H1 (cell line): ENCODE data around the gene UBE2H. TPM values are rescaled to one million over a fixed set of nuclear protein-coding genes. Genes with fewer than 3 reads are reported as not detected.

ENCODE experiments used
- CTCF ChIA-PET: fragments of 300-600 bp; sonication (Branson Sonifier 250); formaldehyde crosslinking; loops from one replicate; lab custom pipeline; 2021; ENCODE audit not compliant: partially characterized antibody; lab: Charles Lee
- POLR2A ChIA-PET: fragments of 300-600 bp; sonication (Branson Sonifier 250); formaldehyde crosslinking; loops from one replicate; lab custom pipeline; 2021; ENCODE audit warnings: inconsistent platforms; ENCODE audit not compliant: partially characterized antibody; lab: Charles Lee
- DNase-seq, 2 experiments: peaks; one replicate each; pipeline versions ENCODE4 v3.0.0 to v3.0.0-alpha.2; 2010 to 2022; ENCODE audit warnings: low spot score in 2 of 2, low read depth in 1 of 2, mixed read lengths in 1 of 2
- FAIRE-seq: peaks from 2 replicates; lab custom pipeline; 2011; peaks lifted over from hg19 to GRCh38; lab: Jason Lieb, UNC
- H2AFZ ChIP-seq: 2 replicates; pipeline ENCODE4 v1.8.1; 2012; ENCODE audit warnings: low read length, inconsistent platforms
- H2AK5ac ChIP-seq: 2 replicates; pipeline ENCODE4 v1.6.1; 2013; ENCODE audit warnings: low read depth, low read length
- H2BK120ac ChIP-seq: replicated peaks from 2 replicates; pipeline ENCODE3; 2013; ENCODE audit warnings: low read depth, low read length, inconsistent platforms
- H2BK12ac ChIP-seq: 2 replicates; pipeline ENCODE4 v1.6.1; 2013; ENCODE audit warnings: low read depth, low read length
- H2BK15ac ChIP-seq: 2 replicates; pipeline ENCODE4 v1.6.1; 2013; ENCODE audit warnings: low read length
- H2BK20ac ChIP-seq: 2 replicates; pipeline ENCODE4 v1.6.1; 2013; ENCODE audit warnings: low read length
- H2BK5ac ChIP-seq: 2 replicates; pipeline ENCODE4 v1.6.1; 2013; ENCODE audit warnings: low read depth, low read length
- H3K14ac ChIP-seq: 2 replicates; pipeline ENCODE4 v1.6.1; 2013; ENCODE audit warnings: inconsistent platforms; ENCODE audit not compliant: insufficient read length
- H3K18ac ChIP-seq: 2 replicates; pipeline ENCODE4 v1.6.1; 2013; ENCODE audit warnings: low read length; ENCODE audit errors: extremely low read depth
- H3K23ac ChIP-seq: 2 replicates; pipeline ENCODE4 v1.6.1; 2013; ENCODE audit warnings: inconsistent platforms; ENCODE audit not compliant: insufficient read length
- H3K23me2 ChIP-seq: 2 replicates; pipeline ENCODE4 v1.6.1; 2013; ENCODE audit warnings: low read depth, low read length
- H3K27ac ChIP-seq: 2 replicates; pipeline ENCODE4 v1.6.1; 2011; ENCODE audit warnings: low read depth, low read length, inconsistent platforms
- H3K27me3 ChIP-seq, 4 experiments: replicated peaks in 1 of 4; 1 replicate in 1 of 4; 2 replicates in 3 of 4; pipeline versions ENCODE4 v1.6.1 to v1.8.1; 2011 to 2013; ENCODE audit warnings: low read length in 3 of 4, mild to moderate bottlenecking in 3 of 4, inconsistent platforms in 2 of 4, mixed read lengths in 2 of 4, moderate library complexity in 1 of 4; ENCODE audit not compliant: control insufficient read depth in 3 of 4, insufficient read depth in 3 of 4; ENCODE audit errors: extremely low read depth in 1 of 4
- H3K36me3 ChIP-seq, 4 experiments: 2 replicates each; pipeline versions ENCODE4 v1.6.1 to v1.8.1; 2011 to 2013; ENCODE audit warnings: mild to moderate bottlenecking in 4 of 4, low read length in 3 of 4, moderate library complexity in 2 of 4, control low read depth in 1 of 4, inconsistent platforms in 1 of 4; ENCODE audit not compliant: insufficient read depth in 4 of 4, control insufficient read depth in 2 of 4
- H3K4ac ChIP-seq: replicated peaks from 2 replicates; pipeline ENCODE3; 2013; ENCODE audit warnings: low read length, low read depth, mixed read lengths, inconsistent platforms; ENCODE audit not compliant: insufficient read length
- H3K4me1 ChIP-seq, 4 experiments: replicated peaks in 1 of 4; 1 replicate in 1 of 4; 2 replicates in 3 of 4; pipeline versions ENCODE4 v1.6.1 to v1.8.1; 2011 to 2013; ENCODE audit warnings: low read length in 3 of 4, inconsistent platforms in 2 of 4, mixed read lengths in 1 of 4; ENCODE audit not compliant: insufficient read depth in 4 of 4, control insufficient read depth in 3 of 4
- H3K4me2 ChIP-seq, 2 experiments: 2 replicates each; pipeline versions ENCODE4 v1.6.1 to v1.8.1; 2011 to 2013; ENCODE audit warnings: low read depth in 2 of 2, low read length in 2 of 2, control low read depth in 1 of 2, inconsistent platforms in 1 of 2, mild to moderate bottlenecking in 1 of 2; ENCODE audit not compliant: insufficient read depth in 1 of 2
- H3K4me3 ChIP-seq, 4 experiments: fragments of 200-600, 300-600 bp in 1 of 4; sonication (generic), shearing (Covaris generic), sonication (Bioruptor Twin) in 1 of 4; 2 replicates each; pipeline versions ENCODE4 v1.5.1 to v1.8.1; 2011 to 2016; ENCODE audit warnings: low read length in 4 of 4, low read depth in 3 of 4, control low read depth in 2 of 4, inconsistent platforms in 2 of 4, mild to moderate bottlenecking in 2 of 4, mixed read lengths in 1 of 4, moderate library complexity in 1 of 4; ENCODE audit not compliant: insufficient read depth in 2 of 4; ENCODE audit errors: extremely low read depth in 1 of 4
- H3K56ac ChIP-seq: replicated peaks from 2 replicates; pipeline ENCODE3; 2013; ENCODE audit warnings: low read depth, mild to moderate bottlenecking, mixed read lengths, low read length, inconsistent platforms; ENCODE audit not compliant: insufficient read length
- H3K79me1 ChIP-seq: 2 replicates; pipeline ENCODE4 v1.6.1; 2013; ENCODE audit warnings: low read depth, low read length, control low read depth
- H3K79me2 ChIP-seq, 2 experiments: 2 replicates each; pipeline versions ENCODE4 v1.6.1 to v1.8.1; 2012 to 2013; ENCODE audit warnings: low read length in 2 of 2, mild to moderate bottlenecking in 2 of 2, inconsistent platforms in 1 of 2; ENCODE audit not compliant: insufficient read depth in 2 of 2, control insufficient read depth in 1 of 2
- H3K9ac ChIP-seq, 4 experiments: replicated peaks in 1 of 4; 1 replicate in 1 of 4; 2 replicates in 3 of 4; pipeline versions ENCODE4 v1.6.1 to v1.8.1; 2011 to 2013; ENCODE audit warnings: low read depth in 3 of 4, low read length in 3 of 4, control low read depth in 2 of 4, mild to moderate bottlenecking in 2 of 4, moderate library complexity in 2 of 4, inconsistent platforms in 1 of 4; ENCODE audit errors: extremely low read depth in 1 of 4
- H3K9me3 ChIP-seq, 2 experiments: 2 replicates each; pipeline versions ENCODE4 v1.6.1 to v1.8.1; 2012 to 2013; ENCODE audit warnings: mild to moderate bottlenecking in 2 of 2, moderate library complexity in 2 of 2, control low read depth in 1 of 2, inconsistent platforms in 1 of 2, low read depth in 1 of 2, low read length in 1 of 2, mixed read lengths in 1 of 2; ENCODE audit not compliant: insufficient read depth in 2 of 2
- H4K20me1 ChIP-seq, 2 experiments: replicated peaks in 1 of 2; 2 replicates each; pipeline versions ENCODE3 to v1.8.1; 2011 to 2013; ENCODE audit warnings: inconsistent platforms in 2 of 2, low read length in 2 of 2, mild to moderate bottlenecking in 1 of 2; ENCODE audit not compliant: insufficient read depth in 2 of 2, control insufficient read depth in 1 of 2
- H4K5ac ChIP-seq: 2 replicates; pipeline ENCODE4 v1.6.1; 2013; ENCODE audit warnings: low read length, low read depth, mixed read lengths, inconsistent platforms; ENCODE audit not compliant: insufficient read length
- H4K8ac ChIP-seq: 2 replicates; pipeline ENCODE4 v1.8.0; 2013; ENCODE audit warnings: mild to moderate bottlenecking, moderate library complexity, low read length, inconsistent platforms; ENCODE audit not compliant: insufficient read depth; ENCODE audit errors: extremely low read depth
- H4K91ac ChIP-seq: replicated peaks from 2 replicates; pipeline ENCODE3; 2013; ENCODE audit warnings: low read length, mixed read lengths, inconsistent platforms; ENCODE audit not compliant: insufficient read length
- CHD1 ChIP-seq: IDR thresholded peaks from 2 replicates; pipeline ENCODE4 v1.6.1; 2012; ENCODE audit warnings: low read depth, low read length, improper control_type of control experiment
- EP300 ChIP-seq, 2 experiments: IDR thresholded peaks; 1 replicate in 1 of 2; 2 replicates in 1 of 2; pipeline ENCODE4 v1.6.1; 2011 to 2012; ENCODE audit warnings: low read depth in 2 of 2, low read length in 2 of 2, mild to moderate bottlenecking in 2 of 2, borderline replicate concordance in 1 of 2, inconsistent platforms in 1 of 2, moderate library complexity in 1 of 2
- FOSL1 ChIP-seq: IDR thresholded peaks from 2 replicates; pipeline ENCODE4 v1.6.1; 2011; ENCODE audit warnings: mild to moderate bottlenecking, low read depth, low read length, moderate library complexity; ENCODE audit not compliant: insufficient read depth
- HDAC6 ChIP-seq: IDR thresholded peaks from one replicate; pipeline ENCODE4 v1.7.1; 2012; ENCODE audit warnings: low read depth, mild to moderate bottlenecking, inconsistent platforms, low read length, moderate library complexity
- PHF8 ChIP-seq: fragments of 200-600 bp; sonication (generic); conservative IDR thresholded peaks from 2 replicates; pipeline ENCODE4 v1.7.1; 2012; ENCODE audit warnings: low read depth, mild to moderate bottlenecking, inconsistent platforms, low read length, moderate library complexity
- POLR2A ChIP-seq, 2 experiments: IDR thresholded peaks; 1 replicate in 1 of 2; 2 replicates in 1 of 2; pipeline ENCODE4 v1.6.1; 2011; ENCODE audit warnings: low read depth in 2 of 2, low read length in 2 of 2, mild to moderate bottlenecking in 2 of 2; ENCODE audit errors: control extremely low read depth in 1 of 2
- POLR2AphosphoS5 ChIP-seq: IDR thresholded peaks from 2 replicates; pipeline ENCODE4 v1.6.1; 2011; ENCODE audit warnings: low read depth, low read length
- SAP30 ChIP-seq: fragments of 300-600 bp; sonication (generic); IDR thresholded peaks from 2 replicates; pipeline ENCODE4 v1.7.1; 2012; ENCODE audit warnings: low read length, moderate library complexity, mild to moderate bottlenecking, inconsistent platforms; ENCODE audit not compliant: insufficient read depth, insufficient replicate concordance
- SIX5 ChIP-seq: IDR thresholded peaks from 2 replicates; pipeline ENCODE4 v1.6.1; 2011; ENCODE audit warnings: mild to moderate bottlenecking, low read depth, low read length
- SUZ12 ChIP-seq: fragments of 200-600 bp; sonication (generic); IDR thresholded peaks from 2 replicates; pipeline ENCODE4 v1.6.1; 2012; ENCODE audit warnings: mild to moderate bottlenecking, inconsistent platforms, low read length, moderate library complexity, mixed read lengths
- TBP ChIP-seq: IDR thresholded peaks from 2 replicates; pipeline ENCODE4 v1.6.1; 2011; ENCODE audit warnings: low read depth, low read length, improper control_type of control experiment
- TCF12 ChIP-seq: IDR thresholded peaks from 2 replicates; pipeline ENCODE4 v1.6.1; 2011; ENCODE audit warnings: low read depth, mild to moderate bottlenecking, low read length
- ZNF274 ChIP-seq: IDR thresholded peaks from 2 replicates; pipeline ENCODE4 v1.7.0; 2012; ENCODE audit warnings: low read length, borderline replicate concordance; ENCODE audit errors: extremely low read depth
- WGBS, 2 experiments: shearing (Covaris generic) in 1 of 2; methylation state at CpG; one replicate each; pipeline versions ENCODE4 v1.1.6 to v1.1.7; 2013 to 2015; ENCODE audit warnings: low lambda C conversion rate in 2 of 2, mixed read lengths in 2 of 2, inconsistent platforms in 1 of 2, low coverage in 1 of 2, missing lambda C conversion rate in 1 of 2; ENCODE audit not compliant: insufficient replicate concordance in 2 of 2, insufficient coverage in 1 of 2, insufficient read length in 1 of 2; ENCODE audit errors: extremely low coverage in 1 of 2, missing lambda C conversion rate in 1 of 2; 5-methylcytosine and 5-hydroxymethylcytosine counted together
- polyA plus RNA-seq, 7 experiments: library from polyadenylated mRNA; depleted of rRNA in 3 of 7; stranded (reverse) in 5 of 7; unstranded in 2 of 7; fragments of >200 nt in 5 of 7; fragments of 200-250 nt in 2 of 7; gene quantifications; 1 replicate in 5 of 7; 2 replicates in 1 of 7; 4 replicates in 1 of 7; pipeline versions ENCODE4 v1.2.1 to v1.2.3, GENCODE V29; 2011 to 2013; ENCODE audit warnings: missing spikeins in 2 of 7, mixed read lengths in 2 of 7
- total RNA-seq: library from RNA; stranded (reverse); fragmentation: NEBNext Ultra II Directional; extraction: Animal tissue kit (Norgen Biotek cat#: 25700); gene quantifications from 2 replicates; pipeline ENCODE4 v1.2.1, GENCODE V29; 2021

The UBE2H gene
- total and polyA plus RNA-seq, 2 of the 8 experiments (the other 6 are each of a cell fraction or from before 2014, with no cell fraction given), result 30.6 to 62.2 TPM

DNA sequence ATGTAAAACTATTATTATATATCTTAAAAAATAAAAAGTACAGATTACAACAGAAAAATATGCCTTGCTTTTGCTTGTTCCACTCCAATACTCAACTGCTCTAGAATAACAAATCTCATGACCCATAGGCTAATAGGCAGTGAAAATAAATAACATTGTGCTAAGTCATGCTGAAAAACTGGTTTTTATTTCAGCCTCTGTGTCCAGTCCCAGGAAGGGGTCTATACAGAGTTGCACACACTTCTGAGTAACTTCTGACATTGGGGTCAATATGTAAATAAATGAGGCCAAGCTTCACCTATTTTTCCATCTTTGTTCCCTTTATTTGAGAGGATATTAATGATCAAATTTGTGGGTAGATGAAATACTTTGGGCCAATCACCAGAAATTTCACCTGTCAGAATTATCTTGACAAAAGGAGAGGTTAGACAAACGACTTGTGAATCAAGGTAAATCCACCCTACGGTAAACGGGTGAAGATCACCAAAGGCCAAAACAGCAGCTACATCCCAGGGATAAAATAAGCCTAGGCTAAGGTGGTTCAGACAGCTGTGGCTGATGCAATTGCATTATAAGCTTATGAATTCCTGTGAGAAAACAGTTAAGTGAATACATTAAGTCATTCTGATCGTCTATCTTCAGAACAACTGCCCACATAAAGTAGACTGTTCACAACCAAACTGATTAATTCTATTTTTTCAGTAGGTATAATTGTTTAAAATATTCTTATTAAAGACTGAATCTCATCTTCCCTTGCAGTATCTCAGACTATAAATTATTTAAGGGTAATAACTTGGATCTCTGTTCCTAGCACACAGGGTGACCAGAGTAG, 87.5 kb downstream of the UBE2H start:
- Histone ChIP-seq H2BK12ac (no peak overlapping the region), H3K9ac (no peak overlapping the region), H4K20me1 (peaks cover 0 to 1% of the 10 kb centered on the region in 2 experiments), H4K8ac (no peak overlapping the region), H3K4me1 (peaks cover 2 to 9% (median 6%) of the 10 kb centered on the region in 4 experiments), H2BK20ac (no peak overlapping the region), H2BK5ac (no peak overlapping the region), H3K14ac (no peak overlapping the region), H2AFZ (no peak overlapping the region), H3K56ac (no peak overlapping the region), H4K91ac (no peak overlapping the region), H3K23me2 (no peaks in the 10 kb centered on the region), H2AK5ac (no peak overlapping the region), H3K9me3 (no peaks in the 10 kb centered on the region), H3K27ac (no peak overlapping the region), H3K18ac (no peak overlapping the region), H3K36me3 (no peaks in the 10 kb centered on the region), H3K4me2 (no peak overlapping the region), H3K79me2 (peaks cover 3 to 49% of the 10 kb centered on the region in 2 experiments; a peak in 3 of 4 replicates), H3K23ac (no peak overlapping the region), H3K4ac (no peak overlapping the region), H2BK120ac (no peak overlapping the region), H4K5ac (no peak overlapping the region), H3K27me3 (no peaks in the 10 kb centered on the region), H2BK15ac (no peak overlapping the region), H3K79me1 (peaks cover 2% of the 10 kb centered on the region), H3K4me3 (no peak overlapping the region)
- WGBS, 2 experiments, result 86% methylated on average over 4 of the region's 4 CpGs; no CpG with 5 or more reads in 1 of the 2 experiments
- DNase-seq, result no peak
- POLR2A ChIA-PET, result interaction anchor here (1.0 to 1.2 kb wide), 2 partner anchors 43 to 84 kb away, joined by 3 to 4 read pairs; no protein-coding TSS in a partner anchor
- CTCF ChIA-PET, result interaction anchor here (0.7 kb wide), 1 partner anchor 76 kb away, joined by 3 read pairs; no protein-coding TSS in a partner anchor
- no peak for FAIRE-seq
- TF ChIP-seq POLR2AphosphoS5, result no peak
- TF ChIP-seq SUZ12, result no peak
- no peak for TF ChIP-seq CHD1
- TF ChIP-seq SIX5, result no peak
- TF ChIP-seq POLR2A (IDR thresholded peaks at IDR 0.05; ENCODE audit: control extremely low read depth in 1 of 2, low read depth in 2 of 2, low read length in 2 of 2), result no peak
- TF ChIP-seq HDAC6, result no peak
- no peak for TF ChIP-seq TCF12
- TF ChIP-seq FOSL1, result no peak
- TF ChIP-seq TBP, result no peak
- TF ChIP-seq ZNF274, result no peak
- no peak for TF ChIP-seq EP300 (IDR thresholded peaks at IDR 0.05; ENCODE audit: borderline replicate concordance in 1 of 2, low read depth in 2 of 2, low read length in 2 of 2)
- TF ChIP-seq SAP30, result no peak
- no peak for TF ChIP-seq PHF8
